ENCODE results near the gene DNAI2.

DNAI2 gene

GRCh38 chr17:74235040-74235581 lies 38.9 kb upstream of the DNAI2 start:
- no peaks in the 10 kb centered on the region for H3K36me3 ChIP-seq (ENCODE audit: control insufficient read depth in 2 of 2, insufficient read depth in 2 of 2, low read length in 2 of 2)
- H3K27me3 ChIP-seq (ENCODE audit: control insufficient read depth in 2 of 2, insufficient read depth in 2 of 2, low read length in 2 of 2), result no peaks in the 10 kb centered on the region
- H3K9ac ChIP-seq (ENCODE audit: low read depth in 1 of 2, low read length in 2 of 2), result peak overlapping the region in 1 of 2 donors; percentile 38
- H3K4me3 ChIP-seq (ENCODE audit: low read length in 2 of 2), result no peak overlapping the region
- peak overlapping the region; percentile 47 to 58 for H3K27ac ChIP-seq (ENCODE audit: low read depth in 2 of 2, low read length in 2 of 2)
- no peaks in the 10 kb centered on the region for H3K9me3 ChIP-seq (ENCODE audit: control insufficient read depth in 2 of 2, low read length in 2 of 2)
- no peaks in the 10 kb centered on the region for H3K4me1 ChIP-seq (ENCODE audit: control insufficient read depth in 2 of 2, insufficient read depth in 2 of 2, low read length in 2 of 2)

- H3K4me1 ChIP-seq (ENCODE audit: control insufficient read depth in 2 of 2, insufficient read depth in 2 of 2, low read length in 2 of 2), result no peaks in the 10 kb centered on the region
- no peak overlapping the region for H3K27ac ChIP-seq (ENCODE audit: low read depth in 2 of 2, low read length in 2 of 2)
- H3K9ac ChIP-seq (ENCODE audit: low read depth in 1 of 2, low read length in 2 of 2), result no peak overlapping the region
- no peaks in the 10 kb centered on the region for H3K9me3 ChIP-seq (ENCODE audit: control insufficient read depth in 2 of 2, low read length in 2 of 2)
- no peaks in the 10 kb centered on the region for H3K36me3 ChIP-seq (ENCODE audit: control insufficient read depth in 2 of 2, insufficient read depth in 2 of 2, low read length in 2 of 2)
- H3K4me3 ChIP-seq (ENCODE audit: low read length in 2 of 2), result no peak overlapping the region
- no peaks in the 10 kb centered on the region for H3K27me3 ChIP-seq (ENCODE audit: control insufficient read depth in 2 of 2, insufficient read depth in 2 of 2, low read length in 2 of 2)
Observed at GRCh38 chr17:74235911-74236371, 38.1 kb upstream of the DNAI2 start.

GRCh38 chr17:74237321-74237720 lies 36.7 kb upstream of the DNAI2 start:
- Histone ChIP-seq H3K9me3 (ENCODE audit: control insufficient read depth in 2 of 2, low read length in 2 of 2) (no peaks in the 10 kb centered on the region), H3K36me3 (ENCODE audit: control insufficient read depth in 2 of 2, insufficient read depth in 2 of 2, low read length in 2 of 2) (no peaks in the 10 kb centered on the region), H3K4me3 (ENCODE audit: low read length in 2 of 2) (no peak overlapping the region), H3K4me1 (ENCODE audit: control insufficient read depth in 2 of 2, insufficient read depth in 2 of 2, low read length in 2 of 2) (no peaks in the 10 kb centered on the region), H3K9ac (ENCODE audit: low read depth in 1 of 2, low read length in 2 of 2) (no peak overlapping the region), H3K27me3 (ENCODE audit: control insufficient read depth in 2 of 2, insufficient read depth in 2 of 2, low read length in 2 of 2) (peaks cover 0 to 2% of the 10 kb centered on the region in 2 donors), H3K27ac (ENCODE audit: low read depth in 2 of 2, low read length in 2 of 2) (no peak overlapping the region)

GRCh38 chr17:74239172-74239571 lies 34.9 kb upstream of the DNAI2 start:
- no peak overlapping the region for H3K27ac ChIP-seq (ENCODE audit: low read depth in 2 of 2, low read length in 2 of 2)
- H3K9me3 ChIP-seq (ENCODE audit: control insufficient read depth in 2 of 2, low read length in 2 of 2), result no peaks in the 10 kb centered on the region
- no peaks in the 10 kb centered on the region for H3K4me1 ChIP-seq (ENCODE audit: control insufficient read depth in 2 of 2, insufficient read depth in 2 of 2, low read length in 2 of 2)
- no peaks in the 10 kb centered on the region for H3K36me3 ChIP-seq (ENCODE audit: control insufficient read depth in 2 of 2, insufficient read depth in 2 of 2, low read length in 2 of 2)
- peaks cover 0 to 2% of the 10 kb centered on the region in 2 donors for H3K27me3 ChIP-seq (ENCODE audit: control insufficient read depth in 2 of 2, insufficient read depth in 2 of 2, low read length in 2 of 2)
- no peak overlapping the region for H3K9ac ChIP-seq (ENCODE audit: low read depth in 1 of 2, low read length in 2 of 2)
- no peak overlapping the region for H3K4me3 ChIP-seq (ENCODE audit: low read length in 2 of 2)

- Histone ChIP-seq H3K4me3 (ENCODE audit: low read length in 2 of 2) (no peak overlapping the region), H3K9me3 (ENCODE audit: control insufficient read depth in 2 of 2, low read length in 2 of 2) (no peaks in the 10 kb centered on the region), H3K27ac (ENCODE audit: low read depth in 2 of 2, low read length in 2 of 2) (no peak overlapping the region), H3K36me3 (ENCODE audit: control insufficient read depth in 2 of 2, insufficient read depth in 2 of 2, low read length in 2 of 2) (no peaks in the 10 kb centered on the region), H3K27me3 (ENCODE audit: control insufficient read depth in 2 of 2, insufficient read depth in 2 of 2, low read length in 2 of 2) (peaks cover 0 to 2% of the 10 kb centered on the region in 2 donors), H3K4me1 (ENCODE audit: control insufficient read depth in 2 of 2, insufficient read depth in 2 of 2, low read length in 2 of 2) (peaks cover 0 to 2% of the 10 kb centered on the region in 2 donors), H3K9ac (ENCODE audit: low read depth in 1 of 2, low read length in 2 of 2) (no peak overlapping the region)
Observed at GRCh38 chr17:74240618-74241205, 33.3 kb upstream of the DNAI2 start.

GRCh38 chr17:74241431-74241830 lies 32.6 kb upstream of the DNAI2 start:
- Histone ChIP-seq H3K9me3 (ENCODE audit: control insufficient read depth in 2 of 2, low read length in 2 of 2) (no peaks in the 10 kb centered on the region), H3K27me3 (ENCODE audit: control insufficient read depth in 2 of 2, insufficient read depth in 2 of 2, low read length in 2 of 2) (peaks cover 0 to 2% of the 10 kb centered on the region in 2 donors), H3K4me3 (ENCODE audit: low read length in 2 of 2) (no peak overlapping the region), H3K9ac (ENCODE audit: low read depth in 1 of 2, low read length in 2 of 2) (no peak overlapping the region), H3K4me1 (ENCODE audit: control insufficient read depth in 2 of 2, insufficient read depth in 2 of 2, low read length in 2 of 2) (peaks cover 0 to 2% of the 10 kb centered on the region in 2 donors), H3K27ac (ENCODE audit: low read depth in 2 of 2, low read length in 2 of 2) (no peak overlapping the region), H3K36me3 (ENCODE audit: control insufficient read depth in 2 of 2, insufficient read depth in 2 of 2, low read length in 2 of 2) (no peaks in the 10 kb centered on the region)

GRCh38 chr17:74241847-74242246 lies 32.2 kb upstream of the DNAI2 start:
- H3K27ac ChIP-seq (ENCODE audit: low read depth in 2 of 2, low read length in 2 of 2), result no peak overlapping the region
- H3K9ac ChIP-seq (ENCODE audit: low read depth in 1 of 2, low read length in 2 of 2), result no peak overlapping the region
- H3K27me3 ChIP-seq (ENCODE audit: control insufficient read depth in 2 of 2, insufficient read depth in 2 of 2, low read length in 2 of 2), result peaks cover 0 to 2% of the 10 kb centered on the region in 2 donors
- H3K4me1 ChIP-seq (ENCODE audit: control insufficient read depth in 2 of 2, insufficient read depth in 2 of 2, low read length in 2 of 2), result peaks cover 0 to 2% of the 10 kb centered on the region in 2 donors
- H3K36me3 ChIP-seq (ENCODE audit: control insufficient read depth in 2 of 2, insufficient read depth in 2 of 2, low read length in 2 of 2), result no peaks in the 10 kb centered on the region
- H3K4me3 ChIP-seq (ENCODE audit: low read length in 2 of 2), result no peak overlapping the region
- H3K9me3 ChIP-seq (ENCODE audit: control insufficient read depth in 2 of 2, low read length in 2 of 2), result no peaks in the 10 kb centered on the region

- no peak overlapping the region for H3K4me3 ChIP-seq (ENCODE audit: low read length in 2 of 2)
- peaks cover 0 to 2% of the 10 kb centered on the region in 2 donors for H3K27me3 ChIP-seq (ENCODE audit: control insufficient read depth in 2 of 2, insufficient read depth in 2 of 2, low read length in 2 of 2)
- no peaks in the 10 kb centered on the region for H3K9me3 ChIP-seq (ENCODE audit: control insufficient read depth in 2 of 2, low read length in 2 of 2)
- peaks cover 0 to 2% of the 10 kb centered on the region in 2 donors for H3K4me1 ChIP-seq (ENCODE audit: control insufficient read depth in 2 of 2, insufficient read depth in 2 of 2, low read length in 2 of 2)
- H3K27ac ChIP-seq (ENCODE audit: low read depth in 2 of 2, low read length in 2 of 2), result no peak overlapping the region
- no peaks in the 10 kb centered on the region for H3K36me3 ChIP-seq (ENCODE audit: control insufficient read depth in 2 of 2, insufficient read depth in 2 of 2, low read length in 2 of 2)
- no peak overlapping the region for H3K9ac ChIP-seq (ENCODE audit: low read depth in 1 of 2, low read length in 2 of 2)
Observed at GRCh38 chr17:74243013-74243755, 30.9 kb upstream of the DNAI2 start.

- Histone ChIP-seq H3K27ac (ENCODE audit: low read depth in 2 of 2, low read length in 2 of 2) (no peak overlapping the region), H3K9ac (ENCODE audit: low read depth in 1 of 2, low read length in 2 of 2) (no peak overlapping the region), H3K27me3 (ENCODE audit: control insufficient read depth in 2 of 2, insufficient read depth in 2 of 2, low read length in 2 of 2) (peaks cover 0 to 2% of the 10 kb centered on the region in 2 donors), H3K4me3 (ENCODE audit: low read length in 2 of 2) (no peak overlapping the region), H3K4me1 (ENCODE audit: control insufficient read depth in 2 of 2, insufficient read depth in 2 of 2, low read length in 2 of 2) (peaks cover 0 to 2% of the 10 kb centered on the region in 2 donors), H3K9me3 (ENCODE audit: control insufficient read depth in 2 of 2, low read length in 2 of 2) (no peaks in the 10 kb centered on the region), H3K36me3 (ENCODE audit: control insufficient read depth in 2 of 2, insufficient read depth in 2 of 2, low read length in 2 of 2) (no peaks in the 10 kb centered on the region)
Observed at GRCh38 chr17:74244128-74244527, 29.9 kb upstream of the DNAI2 start.

GRCh38 chr17:74244548-74244947 lies 29.5 kb upstream of the DNAI2 start:
- Histone ChIP-seq H3K27me3 (ENCODE audit: control insufficient read depth in 2 of 2, insufficient read depth in 2 of 2, low read length in 2 of 2) (peaks cover 0 to 2% of the 10 kb centered on the region in 2 donors), H3K9ac (ENCODE audit: low read depth in 1 of 2, low read length in 2 of 2) (no peak overlapping the region), H3K36me3 (ENCODE audit: control insufficient read depth in 2 of 2, insufficient read depth in 2 of 2, low read length in 2 of 2) (no peaks in the 10 kb centered on the region), H3K4me1 (ENCODE audit: control insufficient read depth in 2 of 2, insufficient read depth in 2 of 2, low read length in 2 of 2) (peaks cover 0 to 2% of the 10 kb centered on the region in 2 donors), H3K9me3 (ENCODE audit: control insufficient read depth in 2 of 2, low read length in 2 of 2) (no peaks in the 10 kb centered on the region), H3K27ac (ENCODE audit: low read depth in 2 of 2, low read length in 2 of 2) (no peak overlapping the region), H3K4me3 (ENCODE audit: low read length in 2 of 2) (no peak overlapping the region)
